ENCODE results near the gene EMID1.
"Not testable (repeated sequence)": the region's sequence is repeated elsewhere in the genome, so short reads cannot be mapped to it uniquely, and the experiment has no call there.

The EMID1 gene

DNA sequence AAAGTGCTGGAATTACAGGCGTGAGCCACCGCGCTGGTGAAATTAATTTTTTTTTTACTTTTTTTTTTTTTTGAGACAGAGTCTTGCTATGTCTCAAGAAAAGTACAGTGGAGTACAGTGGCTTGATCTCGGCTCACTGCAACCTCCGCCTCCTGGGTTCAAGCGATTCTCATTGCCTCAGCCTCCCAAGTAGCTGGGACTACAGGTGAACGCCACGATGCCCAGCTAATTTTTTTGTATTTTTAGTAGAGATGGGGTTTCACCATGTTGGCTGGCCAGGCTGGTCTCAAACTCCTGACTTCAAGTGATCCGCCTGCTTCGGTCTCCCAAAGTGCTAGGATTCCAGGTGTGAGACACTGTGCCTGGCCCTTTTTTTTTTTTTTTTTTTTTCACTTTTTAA, 42.2 kb downstream of the EMID1 start:
- H3K27ac Mint-ChIP-seq; H3K4me1 Mint-ChIP-seq; DNase-seq (ENCODE audit: low spot score in 2 of 2); H3K9me3 Mint-ChIP-seq; H3K4me3 Mint-ChIP-seq; ATAC-seq (ENCODE audit: low read depth); H3K36me3 Mint-ChIP-seq: not testable (repeated sequence)
- H3K27me3 Mint-ChIP-seq, result peaks cover 12% of the 10 kb centered on the region

DNA sequence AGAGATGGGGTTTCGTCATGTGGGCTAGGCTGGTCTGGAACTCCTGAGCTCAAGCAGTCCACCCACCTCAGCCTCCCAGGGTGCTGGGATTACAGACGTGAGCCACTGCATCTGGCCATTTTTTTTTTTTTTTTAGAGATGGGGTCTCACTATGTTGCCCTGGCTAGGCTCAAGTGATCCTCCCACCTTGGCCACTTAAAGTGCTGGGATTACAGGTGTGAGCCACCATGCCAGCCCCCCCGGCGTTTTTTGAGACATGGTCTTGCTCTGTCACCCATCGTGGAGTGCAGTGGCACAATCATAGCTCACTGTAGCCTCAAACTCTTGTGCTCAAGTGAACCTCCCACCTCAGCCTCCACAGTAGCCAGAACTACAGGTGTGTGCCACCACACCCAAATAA, 45.6 kb downstream of the EMID1 start:
- H3K4me3 Mint-ChIP-seq, result no peak overlapping the region
- H3K9me3 Mint-ChIP-seq, result no peaks in the 10 kb centered on the region
- ATAC-seq (ENCODE audit: low read depth), result no peak
- no peaks in the 10 kb centered on the region for H3K4me1 Mint-ChIP-seq
- no peak overlapping the region for H3K27ac Mint-ChIP-seq
- H3K36me3 Mint-ChIP-seq, result no peaks in the 10 kb centered on the region
- no peak for DNase-seq (ENCODE audit: low spot score in 2 of 2)
- peaks cover 7% of the 10 kb centered on the region for H3K27me3 Mint-ChIP-seq

DNA sequence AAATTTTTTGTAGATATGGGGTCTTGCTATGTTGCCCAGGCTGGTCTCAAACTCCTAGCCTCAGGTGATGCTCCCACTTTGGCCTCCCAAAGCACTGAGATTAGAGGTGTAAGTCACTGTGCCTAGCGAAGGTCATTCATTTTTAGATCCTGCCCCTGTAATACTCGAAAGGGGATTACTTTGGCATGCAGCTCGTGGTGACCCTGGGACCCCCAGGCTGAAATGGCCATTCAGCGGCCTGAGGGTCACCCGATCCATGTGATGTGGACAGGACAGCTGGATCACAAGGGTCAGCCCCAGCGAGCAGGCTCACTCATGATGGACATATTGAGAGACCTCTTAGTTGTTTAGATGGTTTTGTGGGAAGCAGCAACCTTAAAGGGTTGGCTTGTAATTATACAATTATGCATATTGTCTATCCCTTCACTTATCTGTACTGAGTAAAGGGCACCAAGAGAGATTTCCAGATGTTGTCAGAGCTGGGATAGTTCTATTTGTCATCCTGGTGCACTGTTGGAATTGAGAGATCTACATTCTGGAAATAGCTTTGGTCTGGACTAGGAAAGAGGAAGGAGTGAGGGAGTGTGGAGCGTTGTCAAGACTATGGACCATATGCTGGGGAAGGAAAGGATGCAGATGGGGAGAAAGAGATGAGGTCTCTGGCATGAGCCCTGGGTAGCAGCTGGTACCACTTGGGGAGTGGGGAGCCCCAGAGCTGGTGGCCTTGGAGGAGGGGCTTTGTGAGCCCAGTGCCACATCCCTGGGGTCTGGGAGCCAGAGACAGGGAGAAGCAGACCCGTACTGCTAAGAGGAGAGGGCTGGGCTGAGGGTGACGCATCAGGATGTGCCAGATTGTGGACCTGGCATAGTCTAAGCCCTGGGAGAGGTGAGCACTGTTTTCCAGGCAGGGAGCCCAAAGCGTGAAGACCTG, 46.5 kb downstream of the EMID1 start:
- Mint-ChIP-seq H3K4me1 (no peaks in the 10 kb centered on the region), H3K36me3 (no peaks in the 10 kb centered on the region), H3K27ac (no peak overlapping the region), H3K4me3 (no peak overlapping the region), H3K9me3 (no peaks in the 10 kb centered on the region), H3K27me3 (peaks cover 7% of the 10 kb centered on the region)
- DNase-seq (ENCODE audit: low spot score in 2 of 2) (no peak), ATAC-seq (ENCODE audit: low read depth) (no peak)

- Mint-ChIP-seq H3K4me3 (no peak overlapping the region), H3K27ac (no peak overlapping the region), H3K4me1 (peaks cover 3% of the 10 kb centered on the region), H3K36me3 (no peaks in the 10 kb centered on the region), H3K9me3 (no peaks in the 10 kb centered on the region), H3K27me3 (peaks cover 7% of the 10 kb centered on the region)
- ATAC-seq (ENCODE audit: low read depth), result no peak
- no peak for DNase-seq (ENCODE audit: low spot score in 2 of 2)
Measured at GRCh38 chr22:29253561-29254285, 48.0 kb downstream of the EMID1 start.

- Mint-ChIP-seq H3K27ac (no peak overlapping the region), H3K27me3 (peaks cover 7% of the 10 kb centered on the region), H3K4me1 (peaks cover 3% of the 10 kb centered on the region), H3K4me3 (no peak overlapping the region), H3K9me3 (no peaks in the 10 kb centered on the region), H3K36me3 (no peaks in the 10 kb centered on the region)
- no peak for ATAC-seq (ENCODE audit: low read depth)
- no peak for DNase-seq (ENCODE audit: low spot score in 2 of 2)
Measured at GRCh38 chr22:29254286-29254660, 48.6 kb downstream of the EMID1 start.

DNA sequence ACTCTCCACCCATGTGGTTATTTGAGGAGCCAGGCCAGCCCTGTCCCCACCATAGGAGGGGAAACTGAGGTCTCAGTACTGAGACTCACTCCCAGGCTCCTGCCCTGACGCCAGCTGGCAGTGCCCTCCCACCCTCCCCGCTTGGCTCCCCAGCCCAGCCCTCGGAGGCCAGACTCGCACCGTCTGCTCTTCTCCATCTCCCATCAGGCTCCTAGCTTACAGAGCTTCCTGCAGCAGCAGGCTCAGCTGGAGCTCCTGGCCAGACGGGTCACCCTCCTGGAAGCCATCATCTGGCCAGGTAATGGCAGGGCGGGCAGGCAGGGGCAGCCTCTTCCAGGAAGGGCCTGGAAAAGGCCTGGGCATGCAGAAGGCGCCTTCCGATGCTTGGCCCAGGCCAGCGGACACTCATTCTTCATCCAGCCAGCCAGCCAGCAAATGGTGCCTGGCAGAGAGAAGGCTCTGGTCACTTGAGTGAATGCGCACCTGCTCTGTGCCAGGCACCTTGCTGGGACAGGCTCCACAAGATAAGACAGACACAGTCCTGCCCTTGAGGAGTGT, 49.4 kb downstream of the EMID1 start:
- DNase-seq (ENCODE audit: low spot score in 2 of 2) (no peak), ATAC-seq (ENCODE audit: low read depth) (no peak)
- H3K27ac Mint-ChIP-seq, result no peak overlapping the region
- peaks cover 7% of the 10 kb centered on the region for H3K27me3 Mint-ChIP-seq
- peaks cover 3% of the 10 kb centered on the region for H3K4me1 Mint-ChIP-seq
- no peak overlapping the region for H3K4me3 Mint-ChIP-seq
- H3K36me3 Mint-ChIP-seq, result no peaks in the 10 kb centered on the region
- no peaks in the 10 kb centered on the region for H3K9me3 Mint-ChIP-seq

DNA sequence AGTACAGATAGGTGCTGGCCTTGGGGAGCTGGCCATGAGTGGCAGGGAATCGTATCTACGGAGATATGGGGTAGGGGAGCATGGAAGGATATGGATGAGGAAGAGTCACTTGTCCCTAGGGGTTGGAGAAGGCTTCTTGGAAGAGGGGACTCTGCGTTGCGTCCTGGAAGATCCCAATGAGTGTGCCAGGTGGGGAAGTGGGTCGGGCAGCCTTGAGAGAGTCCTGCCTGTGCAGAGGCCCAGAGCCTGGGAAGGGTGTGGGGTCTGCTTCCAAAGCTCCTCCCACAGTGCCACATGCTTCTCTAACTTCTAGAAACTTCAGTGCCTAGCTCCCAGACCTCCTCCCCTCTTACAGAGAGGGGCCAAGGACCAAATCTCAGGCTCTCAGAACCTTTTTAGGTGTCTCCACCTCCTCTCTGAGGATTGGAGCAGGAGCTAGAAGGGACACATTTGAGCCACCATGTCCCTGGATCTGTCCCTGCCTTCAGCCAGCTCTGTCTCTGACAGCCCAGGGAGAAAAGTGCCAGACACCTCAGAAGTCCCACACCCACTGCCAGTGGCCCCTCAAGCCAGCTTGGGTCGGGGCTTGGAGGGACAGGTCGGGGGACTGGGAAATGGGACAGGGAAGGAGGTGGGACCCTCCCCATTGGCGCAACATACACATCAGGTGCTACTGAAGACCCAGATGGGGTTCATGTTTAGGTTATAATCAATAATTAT, 51.1 kb downstream of the EMID1 start:
- Mint-ChIP-seq H3K9me3 (no peaks in the 10 kb centered on the region), H3K27ac (no peak overlapping the region), H3K27me3 (peaks cover 7% of the 10 kb centered on the region), H3K4me1 (peaks cover 3% of the 10 kb centered on the region), H3K36me3 (no peaks in the 10 kb centered on the region), H3K4me3 (no peak overlapping the region)
- DNase-seq (ENCODE audit: low spot score in 2 of 2) (no peak), ATAC-seq (ENCODE audit: low read depth) (no peak)

- H3K27me3 Mint-ChIP-seq, result peaks cover 4% of the 10 kb centered on the region
- ATAC-seq (ENCODE audit: low read depth) (no peak), DNase-seq (ENCODE audit: low spot score in 2 of 2) (no peak)
- no peaks in the 10 kb centered on the region for H3K9me3 Mint-ChIP-seq
- no peaks in the 10 kb centered on the region for H3K36me3 Mint-ChIP-seq
- no peak overlapping the region for H3K27ac Mint-ChIP-seq
- H3K4me1 Mint-ChIP-seq, result peaks cover 3% of the 10 kb centered on the region
- no peak overlapping the region for H3K4me3 Mint-ChIP-seq
Measured at GRCh38 chr22:29257751-29258181, 52.1 kb downstream of the EMID1 start.

DNA sequence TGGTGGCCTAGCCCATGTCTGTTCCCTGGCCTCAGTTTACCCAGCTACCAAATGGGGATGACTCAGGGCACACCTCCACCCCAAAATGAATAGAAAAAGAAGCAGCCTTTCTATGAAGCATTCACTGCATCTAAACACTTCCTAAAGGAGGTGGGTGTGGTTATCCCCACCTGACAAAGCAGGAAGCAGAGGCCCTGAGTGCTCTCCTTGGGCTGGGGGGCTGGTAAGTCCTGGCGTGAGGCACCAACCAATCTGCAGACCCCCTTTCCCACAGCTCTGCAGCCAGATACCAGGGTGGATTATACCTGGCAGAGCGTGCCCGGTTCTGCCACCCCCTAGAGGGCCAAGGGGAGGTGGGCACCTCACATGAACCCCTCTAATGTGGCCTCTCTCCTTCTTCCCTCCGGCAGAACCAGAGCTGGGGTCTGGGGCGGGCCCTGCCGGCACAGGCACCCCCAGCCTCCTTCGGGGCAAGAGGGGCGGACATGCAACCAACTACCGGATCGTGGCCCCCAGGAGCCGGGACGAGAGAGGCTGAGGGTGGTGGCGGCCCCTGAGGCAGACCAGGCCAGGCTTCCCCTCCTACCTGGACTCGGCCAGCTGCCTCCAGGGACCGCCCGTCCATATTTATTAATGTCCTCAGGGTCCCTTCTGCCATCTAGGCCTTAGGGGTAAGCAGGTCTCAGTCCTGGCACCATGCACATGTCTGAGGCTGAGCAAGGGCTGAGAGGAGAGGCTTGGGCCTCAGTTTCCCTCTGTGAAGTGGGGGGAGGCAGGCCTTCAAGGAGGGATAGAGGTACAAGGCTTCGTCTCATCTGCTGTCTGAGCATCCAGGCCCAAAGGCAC, 52.9 kb downstream of the EMID1 start:
- H3K27ac Mint-ChIP-seq, result no peak overlapping the region
- peaks cover 3% of the 10 kb centered on the region for H3K4me1 Mint-ChIP-seq
- ATAC-seq (ENCODE audit: low read depth) (no peak), DNase-seq (ENCODE audit: low spot score in 2 of 2) (no peak)
- no peaks in the 10 kb centered on the region for H3K36me3 Mint-ChIP-seq
- no peaks in the 10 kb centered on the region for H3K9me3 Mint-ChIP-seq
- peaks cover 4% of the 10 kb centered on the region for H3K27me3 Mint-ChIP-seq
- H3K4me3 Mint-ChIP-seq, result no peak overlapping the region

GRCh38 chr22:29259253-29259899, 53.7 kb downstream of the EMID1 start:
- ATAC-seq (ENCODE audit: low read depth) (no peak), DNase-seq (ENCODE audit: low spot score in 2 of 2) (no peak)
- Mint-ChIP-seq H3K36me3 (no peaks in the 10 kb centered on the region), H3K4me3 (no peak overlapping the region), H3K4me1 (peaks cover 3% of the 10 kb centered on the region), H3K27me3 (peaks cover 4% of the 10 kb centered on the region), H3K9me3 (no peaks in the 10 kb centered on the region), H3K27ac (no peak overlapping the region)

- ATAC-seq (ENCODE audit: low read depth), result no peak
- H3K36me3 Mint-ChIP-seq, result no peaks in the 10 kb centered on the region
- H3K9me3 Mint-ChIP-seq, result no peaks in the 10 kb centered on the region
- peaks cover 3% of the 10 kb centered on the region for H3K4me1 Mint-ChIP-seq
- DNase-seq (ENCODE audit: low spot score in 2 of 2), result no peak
- peaks cover 4% of the 10 kb centered on the region for H3K27me3 Mint-ChIP-seq
- no peak overlapping the region for H3K4me3 Mint-ChIP-seq
- H3K27ac Mint-ChIP-seq, result no peak overlapping the region
Measured at GRCh38 chr22:29260031-29260560, 54.4 kb downstream of the EMID1 start.

GRCh38 chr22:29260601-29261315, 55.1 kb downstream of the EMID1 start:
- Mint-ChIP-seq H3K27ac (no peak overlapping the region), H3K4me3 (no peak overlapping the region)
- no peak for ATAC-seq (ENCODE audit: low read depth)

More at GRCh38 chr22:29260601-29261315, 55.1 kb downstream of the EMID1 start:
- Mint-ChIP-seq H3K27me3 (no peaks in the 10 kb centered on the region), H3K4me1 (peaks cover 3% of the 10 kb centered on the region), H3K9me3 (no peaks in the 10 kb centered on the region), H3K36me3 (no peaks in the 10 kb centered on the region)
- no peak for DNase-seq (ENCODE audit: low spot score in 2 of 2)

All from memory B cell (primary cell).